Fibroblast of lung (primary cell): Measurements from ENCODE around the gene IGF1. TPM values are rescaled to one million over a fixed set of nuclear protein-coding genes. Genes with fewer than 3 reads are reported as not detected.

Experiments used
- DNase-seq, 2 donors: peaks; one replicate each; pipeline versions ENCODE4 v3.0.0 to v3.0.0-alpha.2; 2010; ENCODE audit warnings: low read depth in 2 of 2
- H2AFZ ChIP-seq: 2 replicates; pipeline ENCODE4 v1.5.1; 2012; ENCODE audit warnings: low read length, control low read depth, inconsistent platforms
- H3K27ac ChIP-seq: 2 replicates; pipeline ENCODE4 v1.5.1; 2011; ENCODE audit warnings: low read length, control low read depth; ENCODE audit not compliant: insufficient read depth
- H3K27me3 ChIP-seq: 2 replicates; pipeline ENCODE4 v1.5.1; 2011; ENCODE audit warnings: mild to moderate bottlenecking, low read length; ENCODE audit not compliant: control insufficient read depth, insufficient read depth
- H3K36me3 ChIP-seq: 2 replicates; pipeline ENCODE4 v1.5.1; 2011; ENCODE audit warnings: low read length; ENCODE audit not compliant: control insufficient read depth, insufficient read depth
- H3K4me1 ChIP-seq: 2 replicates; pipeline ENCODE4 v1.5.1; 2011; ENCODE audit warnings: low read length; ENCODE audit not compliant: control insufficient read depth, insufficient read depth; ENCODE audit errors: extremely low read depth
- H3K4me2 ChIP-seq: 2 replicates; pipeline ENCODE4 v1.5.1; 2011; ENCODE audit warnings: low read length, control low read depth; ENCODE audit not compliant: insufficient read depth; ENCODE audit errors: extremely low read depth
- H3K4me3 ChIP-seq, 4 experiments: fragments of 200-600 bp in 1 of 4; sonication (generic) in 1 of 4; replicated peaks in 1 of 4; 2 replicates each; pipeline ENCODE4 v1.5.1; 2011 to 2016; ENCODE audit warnings: low read length in 4 of 4, low read depth in 3 of 4, mild to moderate bottlenecking in 3 of 4, control low read depth in 2 of 4, inconsistent platforms in 1 of 4, mixed read lengths in 1 of 4; ENCODE audit not compliant: insufficient read depth in 1 of 4; ENCODE audit errors: control extremely low read depth in 1 of 4
- H3K79me2 ChIP-seq: 2 replicates; pipeline ENCODE4 v1.5.1; 2012; ENCODE audit warnings: mild to moderate bottlenecking, low read length, inconsistent platforms; ENCODE audit not compliant: control insufficient read depth, insufficient read depth
- H3K9ac ChIP-seq: 2 replicates; pipeline ENCODE4 v1.5.1; 2011; ENCODE audit warnings: mild to moderate bottlenecking, low read length, control low read depth; ENCODE audit not compliant: insufficient read depth
- H3K9me3 ChIP-seq: 2 replicates; pipeline ENCODE4 v1.5.1; 2012; ENCODE audit warnings: low read depth, low read length; ENCODE audit not compliant: control insufficient read depth, insufficient read depth
- H4K20me1 ChIP-seq: 2 replicates; pipeline ENCODE4 v1.5.1; 2011; ENCODE audit warnings: low read length; ENCODE audit not compliant: control insufficient read depth, insufficient read depth; ENCODE audit errors: extremely low read depth
- CTCF ChIP-seq, 2 donors: IDR thresholded peaks in 1 of 2; conservative IDR thresholded peaks in 1 of 2; 1 replicate in 1 of 2; 2 replicates in 1 of 2; pipeline ENCODE4 v1.5.1; 2011 to 2012; ENCODE audit warnings: low read length in 2 of 2, control low read depth in 1 of 2, inconsistent platforms in 1 of 2, low read depth in 1 of 2, mild to moderate bottlenecking in 1 of 2
- EZH2 ChIP-seq: IDR thresholded peaks from 2 replicates; pipeline ENCODE4 v1.5.1; 2012; ENCODE audit warnings: low read length, control low read depth, mild to moderate bottlenecking; ENCODE audit errors: missing control alignments
- polyA plus RNA-seq, 2 donors: library from polyadenylated mRNA; depleted of rRNA in 1 of 2; stranded (reverse) in 1 of 2; unstranded in 1 of 2; fragments of >200 nt; gene quantifications; 2 replicates each; pipeline ENCODE4 v1.2.1, GENCODE V29; 2011 to 2012; ENCODE audit warnings: missing spikeins in 1 of 2
- total RNA-seq: library from RNA; depleted of rRNA; stranded (reverse); fragments of >200 nt; gene quantifications from 2 replicates; pipeline ENCODE4 v1.2.1, GENCODE V29; 2014

Gene IGF1
- total and polyA plus RNA-seq, 2 donors (not counting 1 experiment from before 2014, with no cell fraction given) = 0.05 to 0.83 TPM

- no peak overlapping the region for H3K27ac ChIP-seq
- no peaks in the 10 kb centered on the region for H3K4me1 ChIP-seq
- no peaks in the 10 kb centered on the region for H3K9me3 ChIP-seq
- no peak overlapping the region for H3K4me2 ChIP-seq
- no peak overlapping the region for H3K9ac ChIP-seq
- H2AFZ ChIP-seq = no peak overlapping the region
- no peak for TF ChIP-seq EZH2
- TF ChIP-seq CTCF (conservative IDR thresholded peaks at IDR 0.05 in 1 of 2, IDR thresholded peaks at IDR 0.05 in 1 of 2; ENCODE audit: low read depth in 1 of 2, low read length in 2 of 2) = no peak
- no peak overlapping the region for H3K4me3 ChIP-seq
- DNase-seq = no peak
- no peaks in the 10 kb centered on the region for H3K79me2 ChIP-seq
- no peaks in the 10 kb centered on the region for H4K20me1 ChIP-seq
- no peaks in the 10 kb centered on the region for H3K27me3 ChIP-seq
- H3K36me3 ChIP-seq = no peaks in the 10 kb centered on the region
Observed at GRCh38 chr12:102421802-102422583, 58.4 kb downstream of the IGF1 start.

GRCh38 chr12:102419094-102419764 lies 61.1 kb downstream of the IGF1 start:
- H4K20me1 ChIP-seq = no peaks in the 10 kb centered on the region
- no peak overlapping the region for H2AFZ ChIP-seq
- H3K4me1 ChIP-seq = no peaks in the 10 kb centered on the region
- H3K4me2 ChIP-seq = no peak overlapping the region
- no peaks in the 10 kb centered on the region for H3K36me3 ChIP-seq
- H3K79me2 ChIP-seq = no peaks in the 10 kb centered on the region
- no peak overlapping the region for H3K9ac ChIP-seq
- no peaks in the 10 kb centered on the region for H3K9me3 ChIP-seq
- no peak for DNase-seq
- no peak for TF ChIP-seq EZH2
- no peak for TF ChIP-seq CTCF (conservative IDR thresholded peaks at IDR 0.05 in 1 of 2, IDR thresholded peaks at IDR 0.05 in 1 of 2; ENCODE audit: low read depth in 1 of 2, low read length in 2 of 2)
- H3K4me3 ChIP-seq = no peak overlapping the region
- no peaks in the 10 kb centered on the region for H3K27me3 ChIP-seq
- no peak overlapping the region for H3K27ac ChIP-seq

GRCh38 chr12:102417055-102417454 lies 63.3 kb downstream of the IGF1 start:
- no peak for DNase-seq
- Histone ChIP-seq H3K9ac (no peak overlapping the region), H3K4me3 (no peak overlapping the region), H3K27ac (no peak overlapping the region), H3K27me3 (no peaks in the 10 kb centered on the region), H4K20me1 (no peaks in the 10 kb centered on the region), H3K4me1 (no peaks in the 10 kb centered on the region), H3K4me2 (no peak overlapping the region), H3K36me3 (no peaks in the 10 kb centered on the region), H2AFZ (no peak overlapping the region), H3K9me3 (no peaks in the 10 kb centered on the region), H3K79me2 (no peaks in the 10 kb centered on the region)
- TF ChIP-seq EZH2 (no peak), CTCF (conservative IDR thresholded peaks at IDR 0.05 in 1 of 2, IDR thresholded peaks at IDR 0.05 in 1 of 2; ENCODE audit: low read depth in 1 of 2, low read length in 2 of 2) (no peak)
